HAP-1 (cell line): Measurements from ENCODE around the gene BAG2.

Experiments
- DNase-seq, 2 experiments: peaks; one replicate each; pipeline ENCODE4 v3.0.0-alpha.2; 2016 to 2020; ENCODE audit warnings: low spot score in 2 of 2
- H3K27me3 ChIP-seq: fragments of 250-450 bp; sonication (Bioruptor Pico); 2 replicates; pipeline ENCODE4 v1.5.1; 2020; ENCODE audit warnings: low read depth, mild to moderate bottlenecking, moderate library complexity
- H3K36me3 ChIP-seq: fragments of 250-450 bp; sonication (Bioruptor Pico); replicated peaks from 2 replicates; pipeline ENCODE4 v1.5.1; 2020; ENCODE audit warnings: mild to moderate bottlenecking
- H3K4me1 ChIP-seq: fragments of 250-450 bp; sonication (Bioruptor Pico); 2 replicates; pipeline ENCODE4 v1.5.1; 2020; ENCODE audit warnings: mild to moderate bottlenecking
- H3K4me3 ChIP-seq: fragments of 250-450 bp; sonication (Bioruptor Pico); 2 replicates; pipeline ENCODE4 v1.5.1; 2020; ENCODE audit warnings: mild to moderate bottlenecking, moderate library complexity
- H3K9me3 ChIP-seq: fragments of 250-450 bp; sonication (Bioruptor Pico); 2 replicates; pipeline ENCODE4 v1.5.1; 2020; ENCODE audit warnings: mild to moderate bottlenecking, moderate library complexity
- in situ Hi-C: fragments of 300-500 bp; cut with MboI; formaldehyde crosslinking; loops from 3 replicates; pipeline ENCODE4 v1.14.3; 2020; ENCODE audit warnings: low sequenced_read_pairs, inconsistent platforms, mixed read lengths

BAG2 gene

DNA sequence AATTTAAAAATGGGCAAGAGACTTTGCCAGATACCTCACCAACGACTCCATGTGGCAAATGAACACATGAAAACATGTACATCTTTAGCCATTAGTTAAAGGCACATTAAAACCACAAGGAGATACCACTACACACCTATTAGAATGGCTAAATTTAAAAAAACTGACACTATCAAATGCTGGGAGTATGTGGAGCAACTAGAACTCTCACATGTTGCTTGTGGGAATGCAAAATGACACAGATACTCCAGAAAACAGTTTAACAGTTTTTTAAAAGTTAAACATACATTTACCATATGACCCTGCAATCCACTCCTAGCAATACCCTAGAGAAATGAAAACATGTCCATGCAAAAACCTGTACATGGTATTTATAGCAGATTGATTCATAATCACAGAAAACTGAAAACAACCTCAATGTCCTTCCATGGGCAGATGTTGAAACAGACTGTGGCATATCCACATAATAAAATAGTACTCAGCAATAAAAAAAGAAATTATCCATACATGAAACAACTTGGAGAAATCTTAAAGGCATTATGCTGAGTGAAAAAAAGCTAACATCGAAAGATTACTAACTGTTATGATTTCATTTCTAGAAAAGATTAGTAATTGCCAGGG is 48.1 kb downstream of the BAG2 start:
- peaks cover 14% of the 10 kb centered on the region for H3K4me1 ChIP-seq
- peaks cover 4% of the 10 kb centered on the region; the same call in 1 of the 2 replicates for H3K9me3 ChIP-seq
- in situ Hi-C loops = no loop called here
- DNase-seq = no peak
- H3K36me3 ChIP-seq = no peaks in the 10 kb centered on the region
- H3K4me3 ChIP-seq = peak overlapping the region; percentile 81
- no peaks in the 10 kb centered on the region for H3K27me3 ChIP-seq

DNA sequence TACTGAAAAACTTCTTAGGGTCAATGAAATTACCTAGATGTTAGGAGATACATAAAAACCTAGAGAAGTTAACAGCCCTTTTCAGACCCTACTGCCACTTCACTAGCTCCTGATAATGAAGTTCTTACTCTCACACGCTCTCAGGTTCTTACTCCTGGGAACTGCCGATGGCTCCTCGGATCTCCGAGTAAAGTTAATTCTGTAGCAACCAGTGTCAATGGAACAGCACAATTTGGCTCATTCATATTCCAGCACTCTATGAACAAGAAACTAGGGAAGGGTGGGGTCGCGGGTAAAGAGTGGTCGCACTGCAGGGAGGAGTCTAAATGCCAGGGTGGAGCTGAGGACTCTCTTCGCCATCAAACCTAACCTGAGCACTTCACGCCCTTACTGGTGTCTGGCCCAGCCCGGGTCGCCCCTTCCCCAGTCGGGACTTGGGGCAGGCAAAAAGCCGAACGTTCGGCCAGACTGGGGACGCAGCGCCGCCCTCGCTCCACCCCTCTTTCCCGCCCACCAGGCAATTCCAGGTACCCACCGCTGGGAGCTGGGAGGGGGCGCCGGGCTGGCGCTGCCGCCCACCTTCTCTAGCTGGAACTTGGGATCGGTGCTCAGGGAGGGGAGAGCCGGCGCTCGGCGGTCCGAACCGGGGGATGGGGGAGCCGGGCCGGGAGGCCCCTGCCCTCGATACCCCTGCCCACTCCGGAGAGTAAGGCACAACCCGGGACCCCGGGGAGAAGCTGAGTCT is 49.2 kb downstream of the BAG2 start:
- DNase-seq = peak; percentile 77 to 88
- in situ Hi-C loops = no loop called here
- H3K27me3 ChIP-seq = no peaks in the 10 kb centered on the region
- H3K36me3 ChIP-seq = no peaks in the 10 kb centered on the region
- 0 out of 2 replicates have a peak, but pooled peaks cover 2% of the 10 kb centered on the region for H3K9me3 ChIP-seq
- H3K4me1 ChIP-seq = peaks cover 26% of the 10 kb centered on the region
- H3K4me3 ChIP-seq = peak overlapping the region; percentile 81

DNA sequence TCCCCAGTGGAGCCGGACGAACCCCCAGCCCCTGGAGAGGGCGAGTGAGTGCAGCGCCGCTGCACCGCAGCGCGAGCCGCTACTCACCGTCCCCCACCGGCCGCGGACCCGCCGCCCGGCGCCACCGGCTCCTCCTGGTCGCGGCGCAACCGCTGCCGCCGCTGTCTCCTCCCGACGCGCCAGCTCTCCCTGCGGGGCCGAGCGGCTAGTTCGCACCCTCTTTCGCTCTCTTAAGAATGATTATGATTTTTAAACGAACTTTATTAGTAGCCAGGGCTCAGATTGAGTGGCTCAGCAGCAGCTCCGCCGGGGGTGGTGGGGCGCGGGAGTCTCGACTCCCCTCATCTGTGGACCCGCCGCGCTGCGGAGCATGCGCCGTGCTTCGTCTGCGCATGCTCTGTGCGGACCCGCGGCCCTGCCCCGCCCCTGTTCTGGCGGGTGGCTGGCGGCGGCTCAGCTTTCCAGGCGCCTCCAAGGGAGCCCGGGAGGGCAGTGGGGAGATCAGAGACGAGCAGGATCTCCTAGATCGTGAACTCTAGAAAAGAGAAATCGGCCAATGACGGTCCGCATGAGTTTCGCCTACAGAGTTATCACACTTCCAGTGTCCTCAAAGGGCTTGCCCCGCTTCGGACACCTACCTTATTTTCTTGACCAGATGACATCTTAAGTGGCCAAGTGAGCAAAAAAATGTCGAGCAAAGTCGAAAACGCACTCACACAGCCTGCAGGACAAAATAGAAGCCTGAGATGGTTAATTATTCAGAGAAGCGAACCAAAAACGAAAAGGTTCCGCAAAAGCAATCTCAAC is 50.0 kb downstream of the BAG2 start, which contains the start of gene RAB23:
RAB23 (minus strand) TSS at position 372 of the 807 bp plus-strand sequence. CDS start 11,927 bp downstream, outside the sequence.
- Histone ChIP-seq H3K4me1 (peaks cover 29% of the 10 kb centered on the region), H3K36me3 (no peaks in the 10 kb centered on the region), H3K4me3 (peak within 1 kb of the TSS; percentile 81), H3K27me3 (no peaks in the 10 kb centered on the region), H3K9me3 (0 out of 2 replicates have a peak, but pooled peaks cover 2% of the 10 kb centered on the region)
- peak; percentile 84 to 90 for DNase-seq
- in situ Hi-C loops = no loop called here

DNA sequence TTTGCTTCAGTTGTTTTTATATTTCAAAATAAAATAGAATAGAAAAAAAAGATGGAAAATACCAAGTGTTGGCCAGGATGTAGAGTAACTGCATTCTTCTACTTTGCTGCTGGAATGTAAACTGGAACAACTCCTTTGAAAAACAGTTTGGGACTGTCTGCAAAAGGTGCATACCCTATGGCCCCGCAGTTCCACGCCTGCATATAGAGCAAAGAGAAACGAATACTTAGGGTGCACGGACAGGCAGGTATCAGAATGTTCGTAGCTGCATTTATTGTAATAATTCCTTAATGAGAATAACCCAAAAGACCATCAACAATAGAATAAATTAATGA is 50.6 kb downstream of the BAG2 start:
- H3K9me3 ChIP-seq = 0 out of 2 replicates have a peak, but pooled peaks cover 2% of the 10 kb centered on the region
- DNase-seq = no peak
- H3K4me1 ChIP-seq = peaks cover 29% of the 10 kb centered on the region
- peak overlapping the region; percentile 81 for H3K4me3 ChIP-seq
- no peaks in the 10 kb centered on the region for H3K27me3 ChIP-seq
- in situ Hi-C loops = no loop called here
- H3K36me3 ChIP-seq = no peaks in the 10 kb centered on the region

DNA sequence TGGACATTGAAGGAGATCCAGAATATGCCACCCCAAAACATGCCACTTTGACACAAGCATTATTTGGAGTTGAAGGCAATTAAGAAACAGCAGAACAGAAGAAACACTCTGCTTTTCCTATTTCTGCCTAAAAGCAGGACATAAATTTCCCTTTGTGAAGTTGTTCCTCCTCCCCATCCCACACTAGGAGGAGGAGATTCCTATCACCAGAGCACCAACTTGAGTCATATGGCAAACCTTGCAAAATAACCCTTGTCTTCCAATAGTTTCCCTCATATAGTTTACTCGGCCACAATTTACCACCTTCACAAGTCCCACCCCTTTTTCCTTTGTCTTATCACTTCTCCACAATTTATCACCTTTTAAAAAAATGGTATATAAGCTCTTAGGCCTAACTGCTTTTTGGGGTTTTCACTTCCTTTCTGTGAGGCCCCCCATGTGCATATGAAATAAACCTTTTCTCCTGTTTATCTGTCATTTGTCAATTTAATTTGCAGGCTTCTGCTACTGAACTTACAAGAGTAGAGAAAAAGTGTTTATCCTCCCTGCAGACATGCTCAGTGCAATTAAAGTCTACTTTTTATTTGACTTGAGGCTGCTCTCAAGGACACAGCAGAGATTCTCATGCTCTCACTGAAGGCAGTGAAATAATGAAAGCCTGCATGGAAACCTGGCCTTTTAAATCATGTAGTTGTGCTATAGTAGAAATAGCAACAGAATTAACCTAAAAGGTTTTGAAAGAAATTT is 52.8 kb downstream of the BAG2 start:
- no peak for DNase-seq
- H3K9me3 ChIP-seq = 0 out of 2 replicates have a peak, but pooled peaks cover 2% of the 10 kb centered on the region
- in situ Hi-C loops = no loop called here
- no peaks in the 10 kb centered on the region for H3K36me3 ChIP-seq
- H3K4me1 ChIP-seq = peaks cover 24% of the 10 kb centered on the region
- no peaks in the 10 kb centered on the region for H3K27me3 ChIP-seq
- H3K4me3 ChIP-seq = no peak overlapping the region

DNA sequence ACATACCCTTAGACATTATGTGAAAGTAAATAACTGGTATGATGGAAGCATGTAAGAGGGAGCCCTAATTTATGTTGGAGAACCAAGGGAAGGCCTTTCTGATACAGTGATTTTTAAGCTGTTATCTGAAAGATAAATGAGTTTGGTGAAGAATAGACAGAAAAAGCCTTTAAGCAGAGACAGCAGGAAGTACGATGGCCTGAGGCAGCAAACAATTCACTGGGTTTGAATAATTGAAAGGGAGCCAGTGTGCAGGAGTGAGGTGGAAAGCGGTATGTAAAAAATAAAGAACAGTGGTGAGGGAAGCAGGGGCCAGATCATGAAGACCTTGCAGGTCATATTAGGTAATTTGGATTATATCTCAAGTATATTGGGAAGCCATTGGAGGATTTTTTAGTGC is 54.1 kb downstream of the BAG2 start:
- DNase-seq = peak; percentile 55 to 60
- Histone ChIP-seq H3K4me1 (peaks cover 24% of the 10 kb centered on the region), H3K9me3 (no peaks in the 10 kb centered on the region), H3K36me3 (no peaks in the 10 kb centered on the region), H3K4me3 (no peak overlapping the region), H3K27me3 (no peaks in the 10 kb centered on the region)
- in situ Hi-C loops = no loop called here
